NCI-H1436 treated with DMSO at 0.1 percent for 48 hours (cell line): Measurements from ENCODE around the gene ZNF275.
"Not testable (repeated sequence)": the region's sequence is repeated elsewhere in the genome, so short reads cannot be mapped to it uniquely, and the experiment has no call there.

ENCODE experiments used
- DNase-seq: peaks from one replicate; lab custom pipeline; 2025; lab: John Stamatoyannopoulos, UW

Gene ZNF275

GRCh38 chrX:153361781-153362397, 27.9 kb downstream of the ZNF275 start:
- no peak for DNase-seq

- DNase-seq, result no peak
Observed at GRCh38 chrX:153365670-153366069, 31.7 kb downstream of the ZNF275 start.

- DNase-seq, result no peak
Observed at GRCh38 chrX:153366119-153366518, 32.2 kb downstream of the ZNF275 start.

- no peak for DNase-seq
Observed at GRCh38 chrX:153366878-153367538, 33.1 kb downstream of the ZNF275 start.

- no peak for DNase-seq
Observed at GRCh38 chrX:153370293-153371055, 36.5 kb downstream of the ZNF275 start.

- DNase-seq, result no peak
Observed at GRCh38 chrX:153371256-153371655, 37.3 kb downstream of the ZNF275 start.

GRCh38 chrX:153372949-153373348, 39.0 kb downstream of the ZNF275 start:
- DNase-seq, result no peak

- DNase-seq, result no peak
Observed at GRCh38 chrX:153374426-153374825, 40.5 kb downstream of the ZNF275 start.

GRCh38 chrX:153375571-153375970, 41.6 kb downstream of the ZNF275 start:
- no peak for DNase-seq

GRCh38 chrX:153377727-153378126, 43.8 kb downstream of the ZNF275 start:
- no peak for DNase-seq

- DNase-seq, result no peak
Observed at GRCh38 chrX:153378607-153379006, 44.7 kb downstream of the ZNF275 start.

- DNase-seq, result no peak
Observed at GRCh38 chrX:153379508-153379907, 45.6 kb downstream of the ZNF275 start.

- DNase-seq, result no peak
Observed at GRCh38 chrX:153379971-153380581, 46.1 kb downstream of the ZNF275 start.

GRCh38 chrX:153380691-153381090, 46.7 kb downstream of the ZNF275 start:
- DNase-seq, result no peak

- peak; percentile 52 for DNase-seq
Observed at GRCh38 chrX:153381684-153382532, 48.0 kb downstream of the ZNF275 start.

- no peak for DNase-seq
Observed at GRCh38 chrX:153382563-153383482, 48.9 kb downstream of the ZNF275 start.

- no peak for DNase-seq
Observed at GRCh38 chrX:153384390-153384789, 50.4 kb downstream of the ZNF275 start.

- not testable (repeated sequence) for DNase-seq
Observed at GRCh38 chrX:153384973-153385372, 51.0 kb downstream of the ZNF275 start.

GRCh38 chrX:153386097-153386496, 52.1 kb downstream of the ZNF275 start:
- DNase-seq, result no peak

- no peak for DNase-seq
Observed at GRCh38 chrX:153387345-153387744, 53.4 kb downstream of the ZNF275 start.
